ENCODE results near the gene TADA2B. TPM values are rescaled to one million over a fixed set of nuclear protein-coding genes. Genes with fewer than 3 reads are reported as not detected.

The TADA2B gene
- total RNA-seq, 2 donors from 2014 or later, result 20.8 to 27.0 TPM

- TF ChIP-seq, protein P1, sequence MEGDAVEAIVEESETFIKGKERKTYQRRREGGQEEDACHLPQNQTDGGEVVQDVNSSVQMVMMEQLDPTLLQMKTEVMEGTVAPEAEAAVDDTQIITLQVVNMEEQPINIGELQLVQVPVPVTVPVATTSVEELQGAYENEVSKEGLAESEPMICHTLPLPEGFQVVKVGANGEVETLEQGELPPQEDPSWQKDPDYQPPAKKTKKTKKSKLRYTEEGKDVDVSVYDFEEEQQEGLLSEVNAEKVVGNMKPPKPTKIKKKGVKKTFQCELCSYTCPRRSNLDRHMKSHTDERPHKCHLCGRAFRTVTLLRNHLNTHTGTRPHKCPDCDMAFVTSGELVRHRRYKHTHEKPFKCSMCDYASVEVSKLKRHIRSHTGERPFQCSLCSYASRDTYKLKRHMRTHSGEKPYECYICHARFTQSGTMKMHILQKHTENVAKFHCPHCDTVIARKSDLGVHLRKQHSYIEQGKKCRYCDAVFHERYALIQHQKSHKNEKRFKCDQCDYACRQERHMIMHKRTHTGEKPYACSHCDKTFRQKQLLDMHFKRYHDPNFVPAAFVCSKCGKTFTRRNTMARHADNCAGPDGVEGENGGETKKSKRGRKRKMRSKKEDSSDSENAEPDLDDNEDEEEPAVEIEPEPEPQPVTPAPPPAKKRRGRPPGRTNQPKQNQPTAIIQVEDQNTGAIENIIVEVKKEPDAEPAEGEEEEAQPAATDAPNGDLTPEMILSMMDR (IDR thresholded peaks at IDR 0.05), result no peak
- Histone ChIP-seq H3K36me3 (peaks cover 38% of the 10 kb centered on the region), H3K27ac (peak overlapping the region in 1 of 2 donors; percentile 56)
These were observed 9.9 kb downstream of the TADA2B start for GRCh38 chr4:7052923-7053715.

DNA sequence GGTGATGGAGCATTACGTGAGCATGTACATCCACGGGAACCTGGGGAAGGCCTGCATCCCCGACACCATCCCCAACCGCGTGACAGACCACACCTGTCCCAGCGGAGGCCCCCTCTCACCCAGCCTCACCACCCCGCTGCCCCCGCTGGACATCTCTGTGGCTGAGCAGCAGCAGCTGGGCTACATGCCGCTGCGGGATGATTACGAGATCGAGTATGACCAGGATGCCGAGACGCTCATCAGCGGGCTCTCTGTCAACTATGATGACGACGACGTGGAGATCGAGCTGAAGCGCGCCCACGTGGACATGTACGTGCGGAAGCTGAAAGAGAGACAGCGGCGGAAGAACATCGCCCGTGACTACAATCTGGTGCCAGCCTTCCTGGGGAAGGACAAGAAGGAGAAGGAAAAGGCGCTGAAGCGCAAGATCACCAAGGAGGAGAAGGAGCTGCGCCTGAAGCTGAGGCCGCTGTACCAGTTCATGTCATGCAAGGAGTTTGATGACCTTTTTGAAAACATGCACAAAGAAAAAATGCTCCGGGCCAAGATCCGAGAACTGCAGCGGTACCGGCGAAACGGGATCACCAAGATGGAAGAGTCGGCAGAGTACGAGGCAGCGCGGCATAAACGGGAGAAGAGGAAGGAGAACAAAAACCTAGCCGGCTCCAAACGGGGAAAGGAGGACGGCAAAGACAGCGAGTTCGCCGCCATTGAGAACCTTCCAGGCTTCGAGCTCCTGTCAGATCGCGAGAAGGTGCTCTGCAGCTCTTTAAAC, 11.1 kb downstream of the TADA2B start:
- DNase-seq (ENCODE audit: low spot score), result no peak
- Histone ChIP-seq H3K27ac (no peak overlapping the region), H3K36me3 (peaks cover 43% of the 10 kb centered on the region), H3K9me3 (no peaks in the 10 kb centered on the region), H3K4me1 (peaks cover 0 to 37% of the 10 kb centered on the region in 2 donors), H3K4me3 (no peak overlapping the region), H3K27me3 (no peaks in the 10 kb centered on the region)
- TF ChIP-seq, protein P1 (IDR thresholded peaks at IDR 0.05), result no peak

More at GRCh38 chr4:7052923-7053715, 9.9 kb downstream of the TADA2B start:
- H3K4me1 ChIP-seq, result peaks cover 0 to 39% of the 10 kb centered on the region in 2 donors
- DNase-seq (ENCODE audit: low spot score), result no peak
- H3K27me3 ChIP-seq, result no peaks in the 10 kb centered on the region
- no peak overlapping the region for H3K4me3 ChIP-seq
- no peaks in the 10 kb centered on the region for H3K9me3 ChIP-seq

DNA sequence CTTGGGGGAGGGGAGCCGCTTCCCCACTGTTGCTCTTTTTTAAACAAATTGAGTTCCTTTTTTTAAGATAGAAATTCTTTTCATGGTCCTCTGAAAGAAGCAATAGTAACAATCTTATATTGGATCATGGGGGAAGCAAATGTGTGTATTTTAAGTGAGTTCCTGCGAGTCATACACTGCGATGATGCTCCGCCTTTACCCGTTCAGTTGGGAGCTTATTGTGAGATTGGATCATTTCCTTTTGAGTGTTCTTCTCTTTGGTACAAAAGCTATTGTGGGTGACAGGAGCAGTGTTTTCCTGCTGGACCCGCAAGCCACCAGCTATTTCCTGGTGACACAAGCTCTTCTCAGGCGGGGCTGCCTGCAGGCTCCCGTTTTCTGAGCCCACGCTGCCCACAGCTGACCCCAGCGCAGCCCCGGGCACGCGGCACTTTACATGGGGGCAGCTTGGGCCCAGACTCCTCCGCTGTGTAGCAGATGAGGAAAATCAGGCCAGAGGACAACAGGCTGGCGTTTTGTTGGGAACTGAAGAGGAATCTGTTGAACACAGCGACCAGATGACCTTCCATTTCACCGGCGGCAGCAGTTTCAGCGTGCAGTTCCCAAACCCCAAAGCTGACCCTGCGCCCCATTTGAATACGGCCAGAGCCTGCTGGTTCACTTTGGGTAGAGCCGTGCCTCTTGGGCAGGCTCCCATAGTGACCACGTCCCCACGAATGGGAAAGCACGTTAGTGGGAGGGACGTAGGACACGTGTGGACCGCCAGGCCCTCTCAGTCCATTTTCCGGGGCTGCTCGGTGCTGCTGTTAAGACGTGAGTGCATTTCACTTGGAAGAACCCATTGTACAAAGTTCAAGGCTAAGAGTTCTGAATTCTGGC, 12.2 kb downstream of the TADA2B start:
- no peaks in the 10 kb centered on the region for H3K27me3 ChIP-seq
- peaks cover 0 to 27% of the 10 kb centered on the region in 2 donors for H3K4me1 ChIP-seq
- no peak overlapping the region for H3K27ac ChIP-seq
- H3K9me3 ChIP-seq, result no peaks in the 10 kb centered on the region
- DNase-seq (ENCODE audit: low spot score), result no peak
- peaks cover 54% of the 10 kb centered on the region for H3K36me3 ChIP-seq
- H3K4me3 ChIP-seq, result no peak overlapping the region
- TF ChIP-seq, protein P1 (IDR thresholded peaks at IDR 0.05), result no peak

- no peak for DNase-seq (ENCODE audit: low spot score)
- no peak overlapping the region for H3K27ac ChIP-seq
- peaks cover 0 to 21% of the 10 kb centered on the region in 2 donors for H3K4me1 ChIP-seq
- TF ChIP-seq, protein P1 (IDR thresholded peaks at IDR 0.05), result no peak
- H3K4me3 ChIP-seq, result no peak overlapping the region
- peaks cover 60% of the 10 kb centered on the region for H3K36me3 ChIP-seq
- no peaks in the 10 kb centered on the region for H3K27me3 ChIP-seq
- H3K9me3 ChIP-seq, result no peaks in the 10 kb centered on the region
These were observed 12.8 kb downstream of the TADA2B start for GRCh38 chr4:7055990-7056325.

GRCh38 chr4:7058792-7059191, 15.6 kb downstream of the TADA2B start:
- Histone ChIP-seq H3K36me3 (peaks cover 87% of the 10 kb centered on the region), H3K9me3 (no peaks in the 10 kb centered on the region), H3K4me3 (no peak overlapping the region), H3K27ac (no peak overlapping the region), H3K27me3 (no peaks in the 10 kb centered on the region), H3K4me1 (no peaks in the 10 kb centered on the region)
- no peak for DNase-seq (ENCODE audit: low spot score)
- TF ChIP-seq, protein P1 (IDR thresholded peaks at IDR 0.05), result no peak
